HEK293 (cell line): ENCODE data around the gene PKP3.

Experiments used
- CTCF ChIP-seq: fragments of 450-650 bp; formaldehyde crosslinking; IDR thresholded peaks from 2 replicates; pipeline ENCODE4 v1.5.1; 2016; ENCODE audit warnings: missing biosample characterization, missing genetic modification characterization
- ZBTB49 ChIP-seq: fragments of 450-650 bp; formaldehyde crosslinking; IDR thresholded peaks from 2 replicates; pipeline ENCODE4 v1.5.1; 2016; ENCODE audit warnings: missing biosample characterization, missing genetic modification characterization, low read depth
- ZNF26 ChIP-seq: fragments of 450-650 bp; formaldehyde crosslinking; IDR thresholded peaks from 2 replicates; pipeline ENCODE4 v1.5.1; 2016; ENCODE audit warnings: missing biosample characterization, missing genetic modification characterization
- ZNF501 ChIP-seq: fragments of 450-650 bp; formaldehyde crosslinking; IDR thresholded peaks from 2 replicates; pipeline ENCODE4 v1.5.1; 2016; ENCODE audit warnings: missing biosample characterization, missing genetic modification characterization
- ZNF639 ChIP-seq: fragments of 450-650 bp; formaldehyde crosslinking; IDR thresholded peaks from 2 replicates; pipeline ENCODE4 v1.5.1; 2016; ENCODE audit warnings: missing biosample characterization, missing genetic modification characterization

- no peak for TF ChIP-seq ZNF26 (tag by site-specific recombination)
- TF ChIP-seq ZBTB49 (tag by site-specific recombination): no peak
- no peak for TF ChIP-seq CTCF (tag by site-specific recombination)
- TF ChIP-seq ZNF501 (tag by site-specific recombination): no peak
- no peak for TF ChIP-seq ZNF639 (tag by site-specific recombination)
Measured at GRCh38 chr11:396511-396947, 2.5 kb downstream of the PKP3 start.
